HG03565 (cell line): Measurements from ENCODE around the gene MEIS1.

ENCODE experiments used
- ATAC-seq: cut with Tn5 transposase; IDR thresholded peaks from one replicate; pipeline ENCODE4 v1.9.1; 2021; ENCODE audit warnings: mild to moderate bottlenecking, moderate library complexity; ENCODE audit not compliant: unreplicated experiment

MEIS1 gene

GRCh38 chr2:66531567-66531966, 96.6 kb downstream of the MEIS1 start:
- no peak for ATAC-seq

DNA sequence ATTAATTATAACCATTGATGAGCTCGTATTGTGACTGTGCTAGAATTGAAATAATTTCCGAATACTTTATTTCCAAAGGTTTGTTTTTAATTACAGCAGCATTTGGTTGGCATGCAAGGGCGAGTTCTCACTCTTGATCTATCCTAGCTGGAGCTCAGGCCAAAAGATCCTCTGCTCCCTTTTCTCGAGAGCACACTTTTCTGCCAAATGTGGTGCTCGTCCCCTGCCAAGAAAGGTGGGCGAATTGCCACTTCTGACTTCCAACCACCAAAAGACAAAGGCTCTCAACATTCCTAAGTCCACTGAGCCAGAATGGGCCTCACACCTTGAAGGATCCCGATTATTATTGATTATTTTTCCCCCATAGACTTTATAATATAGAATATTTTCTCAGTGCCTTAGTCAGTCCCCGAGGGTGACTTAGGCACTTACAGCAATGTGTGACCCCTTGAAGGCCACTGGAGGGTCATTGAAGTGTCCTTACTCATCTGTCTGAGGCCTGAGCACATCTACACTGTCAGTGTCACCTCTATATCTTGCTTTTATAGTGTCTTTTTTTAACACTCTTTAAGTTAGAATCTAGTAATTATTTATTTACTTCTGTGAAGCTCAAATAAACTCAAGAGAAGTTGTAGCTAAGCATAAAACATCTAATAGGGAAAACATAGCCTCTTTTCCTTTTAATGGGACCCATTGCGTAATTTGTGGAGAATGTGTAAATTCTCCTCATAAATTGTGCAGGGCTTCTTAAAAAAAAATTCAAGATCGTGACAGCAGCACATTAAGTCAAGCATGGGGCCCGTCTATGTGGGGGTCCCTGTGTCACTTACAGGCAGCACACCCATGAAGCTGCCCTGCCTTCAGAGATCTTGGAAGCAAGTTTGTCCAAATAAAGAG, 98.3 kb downstream of the MEIS1 start:
- no peak for ATAC-seq

- no peak for ATAC-seq
These were observed 99.5 kb downstream of the MEIS1 start for GRCh38 chr2:66534461-66534860.

GRCh38 chr2:66535574-66536289, 100.8 kb downstream of the MEIS1 start:
- ATAC-seq, result no peak

- ATAC-seq, result no peak
These were observed 101.4 kb downstream of the MEIS1 start for GRCh38 chr2:66536290-66536673.

- no peak for ATAC-seq
These were observed 102.1 kb downstream of the MEIS1 start for GRCh38 chr2:66536997-66537396.

GRCh38 chr2:66538291-66538690, 103.4 kb downstream of the MEIS1 start:
- ATAC-seq, result no peak

DNA sequence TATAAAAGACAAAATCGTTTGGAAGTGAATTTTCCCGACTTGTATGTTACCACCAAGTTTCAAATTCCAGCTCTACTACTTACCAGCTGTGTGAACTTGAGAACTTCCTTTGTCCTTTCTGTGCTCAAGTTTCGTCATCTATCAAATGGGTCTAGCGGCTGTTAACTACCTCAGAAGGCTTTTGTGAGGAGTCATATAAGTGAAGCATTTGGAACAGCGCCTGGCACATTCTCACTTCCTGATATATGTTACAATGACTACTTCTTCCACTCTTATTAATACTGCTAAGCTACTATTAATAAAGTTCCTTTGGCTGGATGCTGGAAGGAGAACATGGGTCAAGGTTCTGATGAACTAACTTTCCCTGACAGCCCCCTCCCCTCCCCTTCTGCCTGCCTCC, 104.5 kb downstream of the MEIS1 start:
- ATAC-seq, result no peak

DNA sequence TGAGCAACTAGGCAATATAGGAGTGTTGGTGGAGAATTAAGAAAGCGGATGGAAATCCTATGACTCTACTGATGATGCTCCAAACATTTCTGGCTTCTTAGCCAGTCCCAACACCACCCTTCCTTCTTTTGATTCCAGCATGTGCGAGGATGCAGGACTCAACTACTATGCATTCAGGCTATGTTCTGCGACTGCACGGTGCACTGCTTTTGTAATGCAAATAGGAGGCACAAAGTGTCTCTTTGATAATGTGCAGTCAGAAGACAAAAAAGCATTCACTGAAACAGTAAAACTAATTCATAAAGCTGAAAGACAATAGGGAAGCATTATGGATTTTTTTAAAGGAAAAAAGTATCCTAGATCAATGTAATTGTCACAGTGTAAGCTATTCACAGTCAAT, 106.7 kb downstream of the MEIS1 start:
- ATAC-seq, result no peak

DNA sequence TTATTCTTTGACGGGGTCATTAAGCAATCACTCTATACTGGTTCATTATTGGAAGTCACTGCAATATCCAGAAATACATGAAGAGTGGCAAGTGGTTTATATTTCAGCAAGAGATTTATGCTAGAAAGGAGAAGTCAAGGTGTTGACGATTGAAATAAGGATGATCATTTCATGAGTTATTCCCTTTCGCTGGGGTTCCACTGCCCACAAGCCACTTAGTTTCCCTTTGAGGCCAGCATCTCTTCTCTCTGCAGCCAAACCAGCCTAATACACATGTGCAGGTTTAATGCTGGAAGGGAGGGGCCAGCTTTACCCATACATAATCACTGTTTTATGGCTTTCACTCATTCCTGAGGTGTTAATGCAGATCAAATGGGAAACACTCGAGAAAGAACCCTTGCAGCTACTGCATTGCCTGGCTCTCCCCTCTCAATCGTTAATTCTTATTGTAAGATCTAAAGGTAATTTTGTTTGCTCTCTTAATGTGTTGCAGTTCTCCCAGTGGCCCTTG, 108.4 kb downstream of the MEIS1 start:
- no peak for ATAC-seq

DNA sequence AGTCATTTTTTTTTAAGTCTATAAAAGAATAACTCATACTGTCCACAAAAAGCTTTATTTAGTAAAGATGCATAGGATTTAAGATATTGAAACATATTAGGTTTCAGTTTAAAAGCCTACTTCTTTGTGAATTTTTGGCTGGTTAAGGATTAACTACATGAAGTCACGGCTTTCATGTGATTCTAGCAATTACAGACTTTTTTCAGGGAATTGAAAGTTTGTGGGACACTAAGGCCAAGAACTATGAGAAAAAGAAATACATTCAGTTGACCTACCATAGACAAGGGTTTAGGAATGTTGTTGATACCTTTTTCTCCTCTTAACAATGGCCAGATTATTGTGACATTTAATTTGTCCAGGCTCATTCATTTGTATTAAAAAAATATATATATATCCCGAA, 109.3 kb downstream of the MEIS1 start:
- ATAC-seq, result no peak

DNA sequence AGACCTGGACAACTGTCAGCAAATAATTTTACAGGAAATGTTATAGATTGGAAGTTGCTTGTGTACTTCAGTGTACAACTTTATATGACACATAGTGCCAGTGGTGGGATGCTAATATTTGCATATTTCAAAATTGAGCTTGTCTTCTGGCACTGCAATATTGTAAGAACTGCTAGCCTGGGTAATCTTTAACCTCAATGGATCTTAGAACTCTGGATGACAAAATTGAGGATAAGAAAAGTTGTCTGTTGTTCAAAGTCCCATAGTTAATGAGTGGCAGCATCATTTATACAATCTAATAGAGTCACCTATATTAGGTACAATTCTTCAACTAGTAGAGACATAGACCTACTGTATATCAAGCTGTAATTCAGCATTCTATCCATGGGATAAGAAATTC, 110.3 kb downstream of the MEIS1 start:
- ATAC-seq, result no peak

GRCh38 chr2:66547118-66547517, 112.2 kb downstream of the MEIS1 start:
- ATAC-seq, result no peak

GRCh38 chr2:66547887-66548286, 113.0 kb downstream of the MEIS1 start:
- ATAC-seq, result no peak

DNA sequence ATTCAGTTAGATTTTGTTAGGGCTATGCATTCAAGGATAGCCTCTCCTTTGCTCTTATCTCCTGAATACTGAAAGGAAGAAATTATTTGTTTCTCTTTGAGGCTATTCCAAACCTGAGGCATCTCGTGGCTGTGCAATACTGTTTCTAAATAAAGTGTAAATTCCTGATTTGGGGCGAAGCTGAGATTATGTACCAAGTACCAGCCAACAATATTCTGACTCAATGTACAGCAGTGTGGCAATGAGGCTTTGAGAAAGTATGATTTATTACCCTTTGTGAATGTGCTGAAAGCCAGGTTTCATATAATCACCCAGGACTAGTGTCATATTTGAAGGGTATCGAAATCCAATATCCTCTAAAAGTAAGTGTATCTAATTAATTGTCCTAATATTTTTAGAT, 113.5 kb downstream of the MEIS1 start:
- no peak for ATAC-seq

- ATAC-seq, result no peak
These were observed 115.9 kb downstream of the MEIS1 start for GRCh38 chr2:66550826-66551225.

DNA sequence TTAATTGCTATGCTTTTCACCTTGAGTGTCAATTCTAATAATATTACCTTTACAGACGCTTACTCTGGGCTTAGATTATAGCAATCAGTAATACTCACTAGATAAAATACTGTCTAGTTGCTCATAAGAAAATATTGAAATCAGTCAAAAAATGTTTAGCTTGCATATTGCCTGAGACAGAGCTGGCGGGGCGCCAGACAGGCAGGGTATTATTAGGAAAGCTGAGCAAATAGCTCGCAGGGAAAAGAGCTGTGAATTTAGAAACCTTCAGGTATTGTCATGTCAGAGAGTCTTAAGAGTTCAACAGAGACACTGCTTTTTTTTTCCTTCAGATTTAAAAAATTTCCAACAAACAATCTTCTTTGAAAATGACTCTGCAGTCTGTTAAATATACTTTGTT, 118.4 kb downstream of the MEIS1 start:
- no peak for ATAC-seq

DNA sequence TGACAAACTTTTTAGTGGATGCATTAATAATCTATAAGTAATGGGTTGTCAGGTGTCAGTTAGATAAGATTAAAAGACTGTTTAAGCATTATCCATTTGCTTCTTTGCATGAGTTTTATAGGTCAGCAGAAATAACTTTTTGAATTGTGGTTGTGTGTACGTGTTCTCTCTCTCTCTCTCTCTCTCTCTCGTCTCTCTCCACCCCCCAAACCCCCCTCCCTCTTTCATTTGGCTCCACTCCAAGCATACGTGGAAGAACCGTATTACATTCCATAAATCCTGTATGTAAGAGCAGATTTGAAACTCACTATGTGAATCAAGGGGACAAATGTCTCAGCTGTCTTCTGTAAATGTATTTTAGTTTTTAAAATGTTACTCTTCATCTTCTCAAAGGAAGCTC, 120.2 kb downstream of the MEIS1 start:
- ATAC-seq, result no peak

DNA sequence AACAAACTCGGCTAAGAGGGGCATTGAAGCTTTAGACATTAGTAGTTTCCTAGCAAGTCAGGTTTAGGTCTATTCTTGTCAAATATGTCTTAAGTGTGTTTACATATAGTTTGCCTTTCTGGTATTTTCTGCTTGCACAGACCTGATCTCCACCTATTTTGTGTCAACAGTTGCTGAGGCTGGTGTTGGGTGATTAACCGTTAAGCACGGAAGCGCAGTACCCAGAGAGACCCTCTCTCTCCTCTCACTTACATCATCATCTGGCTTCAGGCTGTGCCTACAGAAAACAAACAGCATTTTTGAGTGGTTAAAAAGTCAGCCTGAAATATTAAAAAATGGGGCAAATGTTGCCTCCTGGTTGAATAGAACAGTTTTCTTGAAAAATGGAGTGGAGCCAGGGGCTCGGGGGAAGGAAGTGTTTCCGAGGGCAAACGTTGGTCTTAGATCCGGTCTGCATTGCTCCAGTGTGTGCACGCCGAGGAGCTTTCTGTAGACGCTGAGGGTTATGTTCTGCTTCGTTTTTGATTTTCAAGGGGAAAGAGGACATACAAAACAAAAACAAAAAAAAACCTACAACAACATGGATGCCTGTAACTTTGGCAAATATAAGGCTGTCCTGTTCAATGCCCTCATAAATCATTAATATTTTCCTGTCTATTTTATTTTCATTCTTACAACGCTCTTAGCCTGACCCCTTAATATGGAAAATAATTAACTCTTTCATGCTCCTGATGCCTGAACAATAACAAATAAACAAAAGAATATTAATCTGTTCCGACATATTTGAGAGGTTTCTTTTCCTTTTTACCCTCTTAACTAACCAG, 120.8 kb downstream of the MEIS1 start:
- ATAC-seq, result no peak

GRCh38 chr2:66559672-66560071, 124.7 kb downstream of the MEIS1 start:
- no peak for ATAC-seq

DNA sequence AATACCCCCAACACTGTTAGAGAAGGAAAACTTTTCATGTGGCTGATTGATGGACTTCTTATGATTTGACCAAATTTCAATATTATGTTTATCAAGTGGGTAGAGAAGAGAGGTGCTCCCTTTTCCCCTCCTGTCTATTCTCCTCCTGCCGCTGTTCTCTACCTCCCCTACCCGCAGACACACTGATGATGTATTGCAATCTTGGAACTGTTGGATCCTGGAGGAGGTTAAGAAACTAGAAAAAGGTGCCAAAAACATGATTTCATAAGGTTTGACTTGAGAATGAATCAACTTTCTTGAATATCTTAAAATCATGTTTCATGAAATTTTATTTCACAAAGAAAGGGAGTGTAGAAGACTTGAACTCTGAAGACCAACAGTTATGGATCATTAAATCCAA, 125.8 kb downstream of the MEIS1 start:
- ATAC-seq, result no peak
